SK-N-SH (cell line): ENCODE measurements around the gene SVOP.
"Not testable (repeated sequence)": the region's sequence is repeated elsewhere in the genome, so short reads cannot be mapped to it uniquely, and the experiment has no call there.

Experiments
- FOXJ3 ChIP-seq: sonication (generic); formaldehyde crosslinking; IDR thresholded peaks from 2 replicates; pipeline ENCODE4 v1.5.1; 2020; ENCODE audit warnings: mild to moderate bottlenecking, missing genetic modification reagents
- GABPA ChIP-seq: IDR thresholded peaks from 2 replicates; pipeline ENCODE4 v1.4.0; 2012; ENCODE audit warnings: low read depth, mild to moderate bottlenecking
- JUND ChIP-seq: IDR thresholded peaks from 2 replicates; pipeline ENCODE4 v1.4.0; 2012
- NFIC ChIP-seq: IDR thresholded peaks from 2 replicates; pipeline ENCODE4 v1.4.0; 2012; ENCODE audit warnings: borderline replicate concordance
- NRF1 ChIP-seq: IDR thresholded peaks from 2 replicates; pipeline ENCODE4 v1.6.1; 2012; ENCODE audit warnings: low read depth, mild to moderate bottlenecking, low read length
- POLR2AphosphoS5 ChIP-seq: IDR thresholded peaks from 2 replicates; pipeline ENCODE4 v1.6.1; 2012; ENCODE audit warnings: low read depth, low read length
- RXRA ChIP-seq: IDR thresholded peaks from 2 replicates; pipeline ENCODE4 v1.4.0; 2012; ENCODE audit warnings: low read depth, mild to moderate bottlenecking, borderline replicate concordance
- SMC3 ChIP-seq: IDR thresholded peaks from 2 replicates; pipeline ENCODE4 v1.6.1; 2012; ENCODE audit warnings: low read depth, low read length, improper control_type of control experiment
- TAF1 ChIP-seq: IDR thresholded peaks from 2 replicates; pipeline ENCODE4 v1.6.1; 2012; ENCODE audit warnings: low read depth, mild to moderate bottlenecking, low read length, moderate library complexity, borderline replicate concordance
- TF ChIP-seq, protein P1 (sequence below): fragments of 150-350 bp; IDR thresholded peaks from 2 replicates; pipeline ENCODE4 v1.6.1; 2017; ENCODE audit warnings: antibody characterized with exemption, low read length, low read depth, borderline replicate concordance
- TF ChIP-seq, protein P2 (sequence below): IDR thresholded peaks from 2 replicates; pipeline ENCODE4 v1.6.1; 2012; ENCODE audit warnings: mild to moderate bottlenecking, low read depth, low read length, moderate library complexity
- TF ChIP-seq, protein P3 (sequence below): fragments of 200-600 bp; sonication (generic); IDR thresholded peaks from 2 replicates; pipeline ENCODE4 v1.6.1; 2017; ENCODE audit warnings: antibody characterized with exemption, mild to moderate bottlenecking, moderate library complexity
- TF ChIP-seq, protein P4 (sequence below): IDR thresholded peaks from 2 replicates; pipeline ENCODE4 v1.4.0; 2012; ENCODE audit warnings: low read depth, borderline replicate concordance

DNA sequence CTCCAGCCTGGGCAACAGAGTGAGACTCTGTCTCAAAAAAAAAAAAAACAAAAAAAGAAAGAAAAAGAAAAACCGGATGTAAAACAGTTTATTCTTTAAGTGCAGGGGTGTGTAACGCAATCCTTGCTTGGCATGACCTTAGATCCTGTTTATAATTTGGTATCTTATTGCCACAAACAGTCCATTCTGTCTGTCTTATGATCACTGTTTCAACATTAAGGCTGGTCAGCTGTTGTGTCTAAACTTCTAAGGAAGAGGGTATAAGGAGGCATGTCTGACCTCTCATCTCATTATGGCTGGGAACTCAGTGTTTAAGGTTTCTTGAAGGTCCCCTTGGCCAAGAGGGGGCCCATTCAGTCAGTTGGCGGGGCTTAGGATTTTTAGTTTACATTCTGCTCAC lies 27.8 kb upstream of the SVOP start:
- not testable (repeated sequence) for TF ChIP-seq FOXJ3 (CRISPR knock-in tag); JUND; NFIC; POLR2AphosphoS5; GABPA; TAF1; SMC3; RXRA; NRF1
- TF ChIP-seq, protein P1, sequence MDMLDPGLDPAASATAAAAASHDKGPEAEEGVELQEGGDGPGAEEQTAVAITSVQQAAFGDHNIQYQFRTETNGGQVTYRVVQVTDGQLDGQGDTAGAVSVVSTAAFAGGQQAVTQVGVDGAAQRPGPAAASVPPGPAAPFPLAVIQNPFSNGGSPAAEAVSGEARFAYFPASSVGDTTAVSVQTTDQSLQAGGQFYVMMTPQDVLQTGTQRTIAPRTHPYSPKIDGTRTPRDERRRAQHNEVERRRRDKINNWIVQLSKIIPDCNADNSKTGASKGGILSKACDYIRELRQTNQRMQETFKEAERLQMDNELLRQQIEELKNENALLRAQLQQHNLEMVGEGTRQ: not testable (repeated sequence)
- TF ChIP-seq, protein P2, sequence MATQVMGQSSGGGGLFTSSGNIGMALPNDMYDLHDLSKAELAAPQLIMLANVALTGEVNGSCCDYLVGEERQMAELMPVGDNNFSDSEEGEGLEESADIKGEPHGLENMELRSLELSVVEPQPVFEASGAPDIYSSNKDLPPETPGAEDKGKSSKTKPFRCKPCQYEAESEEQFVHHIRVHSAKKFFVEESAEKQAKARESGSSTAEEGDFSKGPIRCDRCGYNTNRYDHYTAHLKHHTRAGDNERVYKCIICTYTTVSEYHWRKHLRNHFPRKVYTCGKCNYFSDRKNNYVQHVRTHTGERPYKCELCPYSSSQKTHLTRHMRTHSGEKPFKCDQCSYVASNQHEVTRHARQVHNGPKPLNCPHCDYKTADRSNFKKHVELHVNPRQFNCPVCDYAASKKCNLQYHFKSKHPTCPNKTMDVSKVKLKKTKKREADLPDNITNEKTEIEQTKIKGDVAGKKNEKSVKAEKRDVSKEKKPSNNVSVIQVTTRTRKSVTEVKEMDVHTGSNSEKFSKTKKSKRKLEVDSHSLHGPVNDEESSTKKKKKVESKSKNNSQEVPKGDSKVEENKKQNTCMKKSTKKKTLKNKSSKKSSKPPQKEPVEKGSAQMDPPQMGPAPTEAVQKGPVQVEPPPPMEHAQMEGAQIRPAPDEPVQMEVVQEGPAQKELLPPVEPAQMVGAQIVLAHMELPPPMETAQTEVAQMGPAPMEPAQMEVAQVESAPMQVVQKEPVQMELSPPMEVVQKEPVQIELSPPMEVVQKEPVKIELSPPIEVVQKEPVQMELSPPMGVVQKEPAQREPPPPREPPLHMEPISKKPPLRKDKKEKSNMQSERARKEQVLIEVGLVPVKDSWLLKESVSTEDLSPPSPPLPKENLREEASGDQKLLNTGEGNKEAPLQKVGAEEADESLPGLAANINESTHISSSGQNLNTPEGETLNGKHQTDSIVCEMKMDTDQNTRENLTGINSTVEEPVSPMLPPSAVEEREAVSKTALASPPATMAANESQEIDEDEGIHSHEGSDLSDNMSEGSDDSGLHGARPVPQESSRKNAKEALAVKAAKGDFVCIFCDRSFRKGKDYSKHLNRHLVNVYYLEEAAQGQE: not testable (repeated sequence)
- TF ChIP-seq, protein P3, sequence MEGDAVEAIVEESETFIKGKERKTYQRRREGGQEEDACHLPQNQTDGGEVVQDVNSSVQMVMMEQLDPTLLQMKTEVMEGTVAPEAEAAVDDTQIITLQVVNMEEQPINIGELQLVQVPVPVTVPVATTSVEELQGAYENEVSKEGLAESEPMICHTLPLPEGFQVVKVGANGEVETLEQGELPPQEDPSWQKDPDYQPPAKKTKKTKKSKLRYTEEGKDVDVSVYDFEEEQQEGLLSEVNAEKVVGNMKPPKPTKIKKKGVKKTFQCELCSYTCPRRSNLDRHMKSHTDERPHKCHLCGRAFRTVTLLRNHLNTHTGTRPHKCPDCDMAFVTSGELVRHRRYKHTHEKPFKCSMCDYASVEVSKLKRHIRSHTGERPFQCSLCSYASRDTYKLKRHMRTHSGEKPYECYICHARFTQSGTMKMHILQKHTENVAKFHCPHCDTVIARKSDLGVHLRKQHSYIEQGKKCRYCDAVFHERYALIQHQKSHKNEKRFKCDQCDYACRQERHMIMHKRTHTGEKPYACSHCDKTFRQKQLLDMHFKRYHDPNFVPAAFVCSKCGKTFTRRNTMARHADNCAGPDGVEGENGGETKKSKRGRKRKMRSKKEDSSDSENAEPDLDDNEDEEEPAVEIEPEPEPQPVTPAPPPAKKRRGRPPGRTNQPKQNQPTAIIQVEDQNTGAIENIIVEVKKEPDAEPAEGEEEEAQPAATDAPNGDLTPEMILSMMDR: not testable (repeated sequence)
- TF ChIP-seq, protein P4, sequence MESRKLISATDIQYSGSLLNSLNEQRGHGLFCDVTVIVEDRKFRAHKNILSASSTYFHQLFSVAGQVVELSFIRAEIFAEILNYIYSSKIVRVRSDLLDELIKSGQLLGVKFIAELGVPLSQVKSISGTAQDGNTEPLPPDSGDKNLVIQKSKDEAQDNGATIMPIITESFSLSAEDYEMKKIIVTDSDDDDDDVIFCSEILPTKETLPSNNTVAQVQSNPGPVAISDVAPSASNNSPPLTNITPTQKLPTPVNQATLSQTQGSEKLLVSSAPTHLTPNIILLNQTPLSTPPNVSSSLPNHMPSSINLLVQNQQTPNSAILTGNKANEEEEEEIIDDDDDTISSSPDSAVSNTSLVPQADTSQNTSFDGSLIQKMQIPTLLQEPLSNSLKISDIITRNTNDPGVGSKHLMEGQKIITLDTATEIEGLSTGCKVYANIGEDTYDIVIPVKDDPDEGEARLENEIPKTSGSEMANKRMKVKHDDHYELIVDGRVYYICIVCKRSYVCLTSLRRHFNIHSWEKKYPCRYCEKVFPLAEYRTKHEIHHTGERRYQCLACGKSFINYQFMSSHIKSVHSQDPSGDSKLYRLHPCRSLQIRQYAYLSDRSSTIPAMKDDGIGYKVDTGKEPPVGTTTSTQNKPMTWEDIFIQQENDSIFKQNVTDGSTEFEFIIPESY: not testable (repeated sequence)
